OCI-LY3 (cell line): ENCODE results near the gene DLX2.
"Not testable (repeated sequence)": the region's sequence is repeated elsewhere in the genome, so short reads cannot be mapped to it uniquely, and the experiment has no call there.

Experiments used
- H2AFZ ChIP-seq: fragments of 200-600, 300-600 bp; shearing (Covaris generic); 2 replicates; pipeline ENCODE4 v1.6.0; 2014; ENCODE audit warnings: antibody characterized with exemption, low read depth, low read length
- H3K27ac ChIP-seq: fragments of 200-600, 300-600 bp; sonication (generic); 2 replicates; pipeline ENCODE4 v1.5.1; 2014; ENCODE audit warnings: mild to moderate bottlenecking, low read length, moderate library complexity, mixed read lengths
- H3K27me3 ChIP-seq: fragments of 200-600, 300-600 bp; sonication (generic); 2 replicates; pipeline ENCODE4 v1.6.1; 2014; ENCODE audit warnings: low read depth, low read length, mixed read lengths
- H3K36me3 ChIP-seq: fragments of 200-600, 300-600 bp; sonication (generic); replicated peaks from 2 replicates; pipeline ENCODE3; 2014; ENCODE audit warnings: low read depth, low read length, mixed read lengths
- H3K4me1 ChIP-seq: fragments of 300-600, 200-600 bp; sonication (generic); 2 replicates; pipeline ENCODE4 v1.6.1; 2014; ENCODE audit warnings: low read length, mixed read lengths
- H3K4me2 ChIP-seq: fragments of 200-600, 300-600 bp; sonication (generic); 2 replicates; pipeline ENCODE4 v1.6.1; 2014; ENCODE audit warnings: low read length, mixed read lengths
- H3K4me3 ChIP-seq: fragments of 300-600, 200-600 bp; sonication (generic); 2 replicates; pipeline ENCODE4 v1.5.1; 2014; ENCODE audit warnings: antibody characterized with exemption, mild to moderate bottlenecking, low read length, moderate library complexity
- H3K79me2 ChIP-seq: fragments of 300-600, 200-600 bp; shearing (Covaris generic); 2 replicates; pipeline ENCODE4 v1.6.1; 2014; ENCODE audit warnings: mild to moderate bottlenecking, low read length, mixed read lengths
- H3K9ac ChIP-seq: fragments of 300-600, 200-600 bp; shearing (Covaris generic); 2 replicates; pipeline ENCODE4 v1.6.0; 2014; ENCODE audit warnings: mild to moderate bottlenecking, low read length, moderate library complexity
- H3K9me3 ChIP-seq: fragments of 200-600, 300-600 bp; shearing (Covaris generic); 2 replicates; pipeline ENCODE4 v1.6.1; 2014; ENCODE audit warnings: low read length, mixed read lengths; ENCODE audit not compliant: insufficient read depth
- H4K20me1 ChIP-seq: fragments of 200-600, 300-600 bp; sonication (generic); 2 replicates; pipeline ENCODE4 v1.6.1; 2016; ENCODE audit warnings: low read length, mixed read lengths; ENCODE audit not compliant: insufficient read depth
- CTCF ChIP-seq: fragments of 200-600, 300-600 bp; sonication (generic); IDR thresholded peaks from 2 replicates; pipeline ENCODE4 v1.5.1; 2014; ENCODE audit warnings: antibody characterized with exemption, low read length, low read depth
- EZH2phosphoT487 ChIP-seq: fragments of 200-600 bp; shearing (Covaris generic); IDR thresholded peaks from 2 replicates; pipeline ENCODE4 v1.6.1; 2018; ENCODE audit warnings: antibody characterized with exemption, mixed run types, low read depth

The DLX2 gene

DNA sequence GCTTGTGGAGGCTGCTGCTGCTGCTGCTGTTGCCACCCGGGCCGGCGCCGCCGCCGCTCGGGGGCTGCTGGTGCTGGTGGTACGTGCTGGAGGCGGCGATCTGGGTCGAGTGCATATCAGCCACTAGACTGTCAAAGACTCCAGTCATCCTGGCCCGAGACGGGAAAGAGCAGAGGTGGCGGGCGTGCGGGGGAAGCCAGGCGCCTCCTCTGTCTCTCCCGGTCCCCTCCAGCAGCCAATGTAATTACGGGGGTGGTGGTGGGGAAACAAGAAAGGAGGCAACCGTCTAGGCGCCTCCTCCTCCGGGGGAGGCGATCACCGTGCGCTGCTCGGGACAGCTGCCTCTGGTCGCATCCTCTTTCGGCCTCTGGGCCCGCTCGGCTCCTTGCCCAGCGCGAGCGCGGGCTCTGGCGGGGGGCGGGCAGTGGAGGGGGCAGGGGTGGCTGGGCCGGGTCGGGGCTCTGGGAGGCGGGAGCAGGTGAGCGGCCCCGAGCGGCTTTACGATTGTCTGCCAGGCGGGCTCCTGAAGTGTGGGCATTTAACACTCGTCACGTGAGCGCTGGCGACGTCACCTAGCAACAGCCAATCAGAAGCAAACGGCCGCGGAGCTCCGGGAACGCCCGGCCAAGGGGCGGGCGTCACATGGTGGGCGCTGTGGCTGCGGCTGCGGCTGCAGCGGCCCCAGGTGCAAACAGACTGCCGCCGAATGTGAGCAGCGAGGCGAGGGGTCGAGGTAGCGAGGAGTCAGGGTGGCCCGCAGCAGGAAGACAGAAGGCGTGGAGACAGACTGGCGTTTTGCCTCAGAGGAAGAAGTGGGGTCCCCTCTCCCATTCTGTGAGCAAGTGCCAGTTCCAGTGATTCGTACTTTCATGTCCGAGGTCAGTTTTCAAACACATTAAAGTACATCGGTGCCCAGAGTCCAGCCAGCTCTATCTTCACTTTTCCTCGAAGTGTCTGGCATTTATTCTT is at the start of gene DLX2:
Gene DLX2, minus strand, starts transcription at position 510 of the 969 bp plus-strand sequence. Its CDS starts 362 bp downstream, at position 148.
- Histone ChIP-seq H3K9ac (peak within 1 kb of the TSS; percentile 45), H3K4me2 (peak within 1 kb of the TSS; percentile 98), H3K36me3 (no peaks in the 10 kb centered on the region), H3K27ac (no peak within 1 kb of the TSS), H3K4me1 (peaks cover 15% of the 10 kb centered on the region), H3K9me3 (no peaks in the 10 kb centered on the region), H4K20me1 (no peaks in the 10 kb centered on the region), H3K79me2 (no peaks in the 10 kb centered on the region), H3K27me3 (no peaks in the 10 kb centered on the region), H2AFZ (peak within 1 kb of the TSS; percentile 89), H3K4me3 (peak within 1 kb of the TSS; percentile 80)
- TF ChIP-seq CTCF (no peak), EZH2phosphoT487 (no peak)

DNA sequence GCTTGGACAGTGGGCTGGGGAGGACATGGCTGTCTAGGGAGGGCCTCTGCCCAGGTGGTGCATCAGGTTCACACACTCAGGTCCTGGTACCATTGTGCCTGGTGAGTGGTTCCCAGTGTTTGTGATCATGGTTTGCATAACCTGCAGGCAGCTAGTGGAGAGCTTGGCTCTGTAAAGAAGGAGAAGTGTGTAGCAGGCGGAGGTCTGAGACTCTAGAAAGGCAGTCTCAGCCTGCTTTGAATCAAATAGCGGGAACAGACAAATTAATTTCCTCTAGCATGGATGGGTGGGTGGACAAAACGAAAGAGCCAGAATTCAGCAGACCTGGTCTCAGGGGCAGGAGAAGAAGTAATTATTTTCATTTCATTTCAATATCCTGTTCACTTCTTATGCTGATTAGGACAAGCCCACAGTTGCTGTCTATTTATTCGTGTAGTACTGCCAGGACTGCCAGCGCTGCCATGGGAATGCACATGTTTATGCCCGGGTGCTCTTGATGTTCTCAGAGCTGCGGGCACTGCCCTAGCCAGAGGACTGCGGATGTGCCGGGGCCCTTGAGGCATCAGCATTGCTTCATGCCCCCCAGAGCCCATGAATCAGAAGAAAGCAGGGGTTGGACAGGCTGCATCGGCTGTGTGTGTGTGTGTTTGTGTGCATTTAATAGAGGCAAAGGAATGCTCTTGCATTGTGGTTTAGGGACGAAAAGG is 45.4 kb upstream of the DLX2 start:
- H3K27ac ChIP-seq: no peak overlapping the region
- TF ChIP-seq CTCF: no peak
- TF ChIP-seq EZH2phosphoT487: no peak
- H3K4me2 ChIP-seq: no peak overlapping the region
- H3K4me1 ChIP-seq: no peaks in the 10 kb centered on the region
- no peak overlapping the region for H2AFZ ChIP-seq
- no peak overlapping the region for H3K9ac ChIP-seq
- no peaks in the 10 kb centered on the region for H3K9me3 ChIP-seq
- H3K36me3 ChIP-seq: no peaks in the 10 kb centered on the region
- no peaks in the 10 kb centered on the region for H4K20me1 ChIP-seq
- H3K4me3 ChIP-seq: no peak overlapping the region
- H3K79me2 ChIP-seq: no peaks in the 10 kb centered on the region
- peaks cover 6% of the 10 kb centered on the region for H3K27me3 ChIP-seq

DNA sequence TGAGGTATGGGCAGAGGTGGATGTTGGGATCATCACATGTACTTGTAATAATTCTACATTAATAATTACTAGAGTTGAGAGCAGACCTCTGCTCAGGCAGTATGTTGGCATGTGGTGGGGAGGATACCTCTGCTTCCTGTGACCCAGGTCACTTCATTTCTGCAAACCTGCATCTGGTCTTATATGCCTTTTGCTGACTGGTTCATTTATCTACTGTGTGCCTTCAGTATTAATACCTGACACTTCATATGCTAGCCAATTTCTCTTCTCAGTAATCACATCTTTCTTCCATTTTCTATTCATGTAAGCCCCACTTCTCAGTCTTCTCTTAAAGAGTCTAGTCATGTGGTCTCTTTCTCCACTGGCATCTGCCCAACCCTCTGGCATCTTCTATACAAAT is 41.1 kb upstream of the DLX2 start:
- Histone ChIP-seq H3K36me3 (no peaks in the 10 kb centered on the region), H3K27me3 (peaks cover 5% of the 10 kb centered on the region; the same call in 1 of the 2 replicates), H4K20me1 (no peaks in the 10 kb centered on the region), H3K9ac (no peak overlapping the region), H2AFZ (no peak overlapping the region), H3K4me2 (no peak overlapping the region), H3K4me3 (no peak overlapping the region), H3K9me3 (no peaks in the 10 kb centered on the region), H3K79me2 (no peaks in the 10 kb centered on the region), H3K27ac (no peak overlapping the region), H3K4me1 (no peaks in the 10 kb centered on the region)
- no peak for TF ChIP-seq CTCF
- no peak for TF ChIP-seq EZH2phosphoT487

- H3K4me1 ChIP-seq, H3K79me2 ChIP-seq, H3K4me3 ChIP-seq, H3K36me3 ChIP-seq, H3K4me2 ChIP-seq, H2AFZ ChIP-seq, H3K27ac ChIP-seq, H3K9me3 ChIP-seq, H4K20me1 ChIP-seq, H3K9ac ChIP-seq, H3K27me3 ChIP-seq: not testable (repeated sequence)
These were observed 36.0 kb upstream of the DLX2 start for GRCh38 chr2:172138727-172139126.
